NCI-H2107 treated with DMSO at 0.1 percent for 48 hours (cell line): ENCODE results near the gene FTO.

Source experiments
- DNase-seq: peaks from one replicate; lab custom pipeline; 2025; ENCODE audit not compliant: unreplicated experiment; lab: John Stamatoyannopoulos, UW

FTO gene

DNA sequence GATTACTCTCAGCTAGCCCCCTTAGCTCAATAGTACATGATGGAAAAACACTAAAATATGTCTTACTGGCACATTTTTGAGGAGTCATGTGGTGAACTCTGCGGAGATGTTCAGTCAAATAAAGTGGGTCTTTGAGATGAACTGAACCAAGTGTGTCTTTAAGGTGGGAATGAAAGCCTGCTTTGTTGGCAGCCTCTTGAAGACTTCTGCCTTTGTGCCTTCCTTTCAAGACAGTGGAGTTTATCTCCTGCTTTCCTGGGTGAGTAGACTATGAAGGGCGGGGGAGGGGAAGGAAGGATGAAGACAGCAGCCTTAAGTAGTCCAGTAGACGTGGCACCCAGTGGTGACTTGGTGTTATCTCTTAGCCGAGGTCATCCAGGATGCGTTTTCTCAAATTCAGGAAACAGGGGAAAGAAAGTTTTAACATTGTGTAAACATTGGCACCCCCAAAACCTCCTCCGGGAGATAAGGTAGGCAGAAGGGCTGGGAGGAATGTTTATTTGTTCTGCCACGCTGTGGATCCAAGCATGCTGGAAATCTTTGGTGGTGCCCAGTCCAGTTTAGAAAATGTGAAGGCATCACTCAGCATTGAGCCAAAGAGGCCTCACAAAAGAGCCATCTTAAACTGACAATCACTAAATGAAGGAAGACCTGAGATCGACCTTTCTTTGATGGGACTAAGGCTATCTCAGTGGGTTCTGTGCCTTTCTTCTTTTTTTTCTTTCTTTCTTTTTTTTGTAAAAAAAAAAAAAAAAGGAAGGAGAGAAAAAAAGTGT, 220.6 kb downstream of the FTO start:
- no peak for DNase-seq

DNA sequence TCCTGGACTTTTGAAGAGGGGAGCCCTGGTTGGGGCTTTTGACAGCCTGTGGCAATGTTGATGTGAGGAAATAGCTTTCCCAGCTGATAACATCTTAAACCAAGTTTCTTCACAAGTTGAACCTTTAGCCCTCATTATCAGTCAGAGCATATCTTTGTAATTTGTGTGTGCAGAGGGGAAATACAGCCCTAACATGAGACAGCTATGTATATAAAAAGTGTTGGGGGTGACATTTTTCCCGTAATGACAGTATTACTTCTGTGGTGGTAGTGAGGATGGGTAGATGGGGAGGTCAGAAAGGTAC, 221.1 kb downstream of the FTO start:
- DNase-seq, result no peak

DNA sequence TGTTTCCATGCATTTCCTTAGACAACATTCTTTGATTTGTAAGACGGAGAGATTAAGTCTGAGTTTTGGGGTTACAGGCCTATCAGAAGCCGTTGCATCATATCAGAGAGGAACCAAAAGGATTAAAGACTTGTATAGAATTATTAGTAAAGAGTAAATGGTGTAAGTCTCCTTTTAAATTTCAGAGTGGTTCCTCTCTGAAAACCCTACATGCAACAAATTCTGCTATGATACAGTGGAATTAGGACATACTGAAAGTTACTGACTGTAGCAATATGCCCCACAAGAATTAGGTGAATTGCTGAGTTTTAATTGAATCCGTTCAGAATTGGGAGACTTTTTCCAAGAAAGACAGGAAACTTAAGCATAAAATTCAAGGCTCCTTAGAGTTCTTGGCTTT, 221.6 kb downstream of the FTO start:
- no peak for DNase-seq

DNA sequence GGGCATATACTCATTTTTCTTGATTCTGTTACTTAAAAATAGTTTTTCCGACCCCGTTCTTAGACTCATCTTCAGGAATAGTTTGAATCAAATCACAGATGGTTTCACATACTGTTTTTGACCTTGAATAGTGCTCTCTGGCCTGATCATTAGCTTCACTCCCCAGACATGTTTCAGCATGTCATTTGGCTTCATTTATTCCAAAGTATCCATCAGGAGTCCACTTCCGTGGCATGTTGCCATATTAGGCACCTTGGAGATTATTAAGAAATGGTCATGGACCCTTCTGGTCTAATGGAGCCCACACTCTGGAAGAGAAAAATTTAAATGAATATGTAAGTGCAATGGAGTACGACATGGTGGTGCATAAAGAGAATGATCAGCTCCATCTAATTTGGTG, 222.3 kb downstream of the FTO start:
- DNase-seq, result no peak

DNA sequence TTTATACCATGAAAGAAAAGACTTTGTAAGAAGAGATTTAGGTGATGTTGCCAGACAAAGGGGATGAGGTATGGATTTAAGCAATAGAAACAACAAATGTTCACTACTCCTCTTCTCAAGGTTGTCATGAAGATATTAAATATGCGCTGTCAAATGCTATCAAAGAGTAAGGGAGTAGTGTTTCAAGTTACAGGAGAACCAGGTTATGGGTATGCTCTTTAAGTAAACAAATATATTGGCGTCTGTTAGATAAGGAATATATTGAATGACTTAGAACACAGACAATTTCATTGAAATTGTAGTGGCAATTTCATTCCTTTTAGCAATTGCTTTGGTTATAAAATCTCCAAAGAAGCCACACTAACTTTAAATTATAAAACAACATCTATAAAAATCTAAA, 229.0 kb downstream of the FTO start:
- DNase-seq, result no peak

DNA sequence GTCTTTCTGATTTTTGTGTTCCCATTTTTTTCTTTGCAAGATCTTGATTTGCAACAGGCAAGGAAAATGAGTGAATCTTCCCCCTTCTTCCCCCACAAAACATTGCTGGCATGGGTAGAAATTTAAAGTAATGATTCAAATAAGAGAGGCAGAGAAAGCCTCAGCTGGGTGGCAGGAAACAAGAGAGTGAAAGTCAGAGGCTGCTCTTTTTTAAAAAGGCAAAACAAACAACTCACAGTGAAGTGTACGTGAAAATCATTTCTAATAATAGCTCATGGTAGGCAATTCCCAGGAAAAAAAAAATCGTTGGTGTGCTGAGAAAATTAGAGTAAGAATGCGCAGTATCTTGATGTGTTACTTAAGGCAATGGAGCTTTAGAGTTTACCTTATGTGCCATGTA, 229.5 kb downstream of the FTO start:
- no peak for DNase-seq

DNA sequence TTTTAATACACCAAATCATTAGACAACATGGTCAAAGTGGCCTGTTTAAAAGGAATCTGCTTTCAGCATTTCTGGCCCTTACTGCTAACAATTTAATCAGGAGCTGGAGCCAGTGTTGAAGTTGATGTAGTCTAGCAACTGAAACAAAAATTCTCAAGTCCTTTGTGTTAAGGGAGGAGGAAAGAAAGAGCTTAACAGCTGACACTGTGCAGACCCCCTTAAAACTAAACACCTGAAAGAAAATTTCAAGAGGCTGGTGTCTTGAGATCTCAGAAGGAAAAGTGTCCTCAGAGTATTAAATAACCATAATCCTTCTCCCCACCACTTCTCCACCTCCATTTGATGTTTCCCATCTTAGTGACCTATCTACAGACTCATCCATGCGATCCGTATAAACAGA, 232.1 kb downstream of the FTO start:
- DNase-seq, result no peak

DNA sequence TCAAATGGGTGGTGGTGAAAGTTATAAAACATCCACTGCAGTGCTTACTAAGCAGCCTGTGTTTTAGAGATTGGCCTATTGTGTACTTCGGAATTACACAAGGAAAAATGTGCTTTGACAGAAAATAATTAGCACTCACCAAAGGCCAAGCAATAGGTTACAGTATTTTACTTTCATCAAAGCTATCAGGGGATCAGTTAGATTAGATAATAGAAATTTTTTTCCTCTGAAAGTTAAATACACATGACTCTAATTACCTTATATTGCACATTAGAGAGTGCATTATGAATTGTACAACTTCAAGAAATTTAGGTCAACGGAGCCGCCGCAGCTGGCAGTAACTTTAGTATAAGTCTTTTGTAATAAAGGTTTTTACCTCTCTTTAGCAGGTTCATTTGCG, 232.6 kb downstream of the FTO start:
- DNase-seq, result no peak

DNA sequence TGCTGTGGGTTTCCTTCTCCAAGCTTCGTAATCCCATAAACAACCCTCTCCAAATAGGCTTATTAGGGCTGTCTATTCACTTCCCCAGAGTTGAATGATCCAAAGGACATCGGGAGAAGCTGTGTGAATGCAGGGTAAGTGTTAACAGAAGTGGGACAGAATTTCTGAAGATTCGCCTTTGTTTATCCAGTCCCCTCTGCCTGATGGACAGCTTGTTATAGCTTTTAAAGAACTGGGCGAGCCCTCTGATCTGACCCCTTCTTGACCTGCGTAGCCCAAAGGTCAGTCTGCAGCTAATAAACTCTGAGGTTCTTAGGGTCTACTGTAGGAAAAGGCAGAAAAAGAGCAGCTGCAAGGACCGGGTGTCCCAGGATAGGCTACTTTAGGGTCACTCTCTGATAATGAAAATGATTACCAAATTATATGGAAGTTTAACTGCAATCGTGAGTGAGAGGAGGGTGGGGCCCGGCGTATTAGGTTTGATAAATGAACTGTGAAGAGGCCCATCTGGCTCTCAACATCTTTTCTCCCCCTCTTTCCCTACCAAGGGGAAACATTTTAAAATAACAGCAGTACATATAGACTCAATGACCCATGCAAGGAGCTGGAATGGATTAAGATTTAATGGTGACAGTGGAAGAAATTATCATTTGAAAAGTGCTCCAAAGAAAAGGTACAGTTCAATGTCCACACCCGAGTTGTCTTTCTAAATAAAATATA, 233.4 kb downstream of the FTO start:
- DNase-seq, result no peak

DNA sequence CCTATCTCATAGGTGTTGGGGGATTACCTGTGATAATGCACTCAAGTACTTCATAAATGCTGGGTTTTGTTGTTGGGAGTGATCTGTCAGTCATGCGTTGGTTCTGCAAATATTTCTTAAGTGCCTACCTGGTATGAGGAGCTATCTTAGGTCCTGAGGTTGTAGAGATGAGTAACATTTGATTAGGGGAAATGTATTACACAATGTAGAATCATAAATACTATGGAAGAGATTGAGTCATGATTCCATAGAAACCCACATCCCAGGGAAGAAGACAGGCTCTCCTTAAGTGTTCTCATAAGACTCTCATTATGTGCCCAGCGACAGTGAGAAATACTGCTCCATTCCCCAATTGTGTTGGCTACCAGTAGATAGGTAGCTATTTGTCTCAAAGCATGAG, 240.1 kb downstream of the FTO start:
- DNase-seq, result no peak

DNA sequence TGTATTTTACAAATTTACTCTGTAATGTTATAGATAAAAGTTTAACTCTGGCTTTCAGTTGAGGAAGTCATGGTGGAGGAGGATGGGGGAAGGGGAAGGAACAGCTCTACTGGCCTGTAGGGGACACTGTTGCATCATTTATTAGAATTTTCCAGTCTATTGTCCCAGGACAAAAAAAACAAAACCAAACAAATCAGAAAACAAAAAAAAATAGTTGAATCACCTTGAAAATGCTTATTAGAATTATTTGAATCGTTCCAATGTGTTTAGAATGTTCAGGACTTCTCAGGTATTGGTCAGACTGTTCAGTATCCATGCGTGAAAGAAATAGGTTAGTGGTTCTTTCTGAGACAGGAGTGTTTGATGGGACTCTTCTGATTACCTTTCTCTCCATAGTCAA, 242.0 kb downstream of the FTO start:
- DNase-seq, result no peak

DNA sequence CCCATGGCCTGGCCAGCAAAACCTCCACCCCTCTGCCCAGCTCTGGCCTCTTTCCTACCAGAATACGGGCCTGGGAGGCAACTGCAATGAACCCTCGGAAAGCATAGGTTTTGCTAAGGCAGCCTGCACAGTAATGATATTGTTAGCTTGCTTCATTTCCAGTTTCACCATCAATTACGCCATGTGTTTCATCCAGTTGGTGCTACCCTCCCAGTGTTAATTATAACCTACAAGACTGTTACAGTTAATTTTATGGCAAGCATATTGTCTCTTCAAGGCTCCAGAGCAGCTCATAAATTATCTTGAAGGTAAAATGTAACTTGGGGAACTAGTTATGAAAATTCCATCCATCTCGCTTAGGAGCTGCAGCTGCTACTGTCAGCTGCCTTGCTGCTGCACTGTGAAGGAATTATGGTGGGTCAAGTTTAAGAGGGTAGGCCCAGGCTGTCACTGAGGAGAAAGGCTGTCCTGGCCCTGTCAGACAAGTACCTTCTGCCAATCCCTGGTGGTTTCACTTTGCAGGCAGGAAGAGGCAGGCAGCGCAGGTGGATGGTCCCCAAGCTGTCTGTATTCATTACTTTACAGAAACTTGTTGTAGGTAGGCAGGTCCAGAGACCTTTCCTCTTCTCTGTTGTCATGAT, 242.9 kb downstream of the FTO start:
- DNase-seq, result no peak

DNA sequence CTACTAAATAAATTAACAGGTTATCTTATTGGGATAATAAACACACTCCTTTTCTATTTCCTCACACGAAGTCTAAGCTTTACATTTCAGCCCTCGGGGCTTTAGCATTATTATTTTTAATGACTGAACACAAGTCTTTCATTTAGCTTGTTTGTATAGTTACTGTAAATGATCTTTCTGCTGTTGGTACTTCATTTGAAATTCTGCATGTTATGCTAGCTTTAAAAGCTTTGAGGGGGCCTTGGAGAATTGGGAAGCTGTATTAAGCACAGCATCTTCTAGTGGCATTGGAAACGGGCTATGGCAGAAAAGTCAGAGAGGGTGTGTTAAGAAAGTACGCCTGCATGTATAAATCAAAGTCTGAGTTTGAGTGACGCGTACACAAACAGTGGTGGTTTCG, 243.7 kb downstream of the FTO start:
- DNase-seq, result no peak

DNA sequence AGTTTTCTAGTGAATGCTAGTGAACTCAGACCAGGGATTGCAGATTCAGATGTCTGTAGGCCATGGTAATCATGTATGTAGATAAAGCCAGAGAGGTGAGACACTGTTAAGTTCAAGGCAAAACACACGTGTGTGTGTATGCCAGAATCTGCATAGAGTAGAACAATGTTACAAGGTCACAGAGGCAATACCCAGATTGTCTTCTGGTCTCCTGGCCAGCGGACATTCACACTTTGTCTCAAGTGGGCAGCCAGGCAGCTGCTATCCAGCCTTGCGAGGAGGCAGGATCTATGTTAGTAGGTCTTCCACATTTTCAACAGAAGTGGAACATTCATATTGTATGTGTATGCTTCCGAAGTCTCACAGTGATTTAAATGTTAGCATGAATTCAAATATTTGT, 244.4 kb downstream of the FTO start:
- no peak for DNase-seq

DNA sequence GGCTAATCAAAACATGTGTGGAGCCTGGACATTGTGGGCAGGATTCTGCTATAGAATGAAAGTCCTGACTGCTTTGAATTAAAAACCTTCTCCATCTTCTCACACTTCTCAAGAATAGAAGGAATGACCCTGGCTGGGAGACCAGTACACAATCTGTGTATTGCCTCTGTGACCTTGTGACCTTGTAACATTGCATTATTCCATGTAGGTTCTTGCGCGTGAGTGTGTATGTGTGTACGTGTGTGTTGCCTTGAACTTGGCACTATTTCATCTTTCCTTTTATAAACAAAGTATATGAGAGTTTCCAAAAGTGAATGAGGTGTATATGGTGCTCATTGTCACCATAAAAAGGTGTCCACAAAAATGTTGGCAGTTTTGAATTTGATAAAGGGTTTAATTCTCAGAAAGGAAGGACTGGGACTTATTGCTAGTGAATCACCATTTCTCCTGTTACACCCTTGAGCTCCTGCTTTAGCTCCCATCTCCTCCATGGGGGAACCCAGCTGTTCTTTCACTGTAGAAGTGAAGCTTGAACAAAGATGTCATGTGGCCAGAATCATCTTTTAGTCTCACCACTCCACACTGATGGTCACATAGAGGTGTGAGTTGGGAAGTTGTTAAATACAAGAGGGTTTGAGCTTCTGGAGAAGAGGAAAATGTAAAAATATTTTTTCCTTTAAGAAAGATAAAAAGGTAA, 244.9 kb downstream of the FTO start:
- no peak for DNase-seq

DNA sequence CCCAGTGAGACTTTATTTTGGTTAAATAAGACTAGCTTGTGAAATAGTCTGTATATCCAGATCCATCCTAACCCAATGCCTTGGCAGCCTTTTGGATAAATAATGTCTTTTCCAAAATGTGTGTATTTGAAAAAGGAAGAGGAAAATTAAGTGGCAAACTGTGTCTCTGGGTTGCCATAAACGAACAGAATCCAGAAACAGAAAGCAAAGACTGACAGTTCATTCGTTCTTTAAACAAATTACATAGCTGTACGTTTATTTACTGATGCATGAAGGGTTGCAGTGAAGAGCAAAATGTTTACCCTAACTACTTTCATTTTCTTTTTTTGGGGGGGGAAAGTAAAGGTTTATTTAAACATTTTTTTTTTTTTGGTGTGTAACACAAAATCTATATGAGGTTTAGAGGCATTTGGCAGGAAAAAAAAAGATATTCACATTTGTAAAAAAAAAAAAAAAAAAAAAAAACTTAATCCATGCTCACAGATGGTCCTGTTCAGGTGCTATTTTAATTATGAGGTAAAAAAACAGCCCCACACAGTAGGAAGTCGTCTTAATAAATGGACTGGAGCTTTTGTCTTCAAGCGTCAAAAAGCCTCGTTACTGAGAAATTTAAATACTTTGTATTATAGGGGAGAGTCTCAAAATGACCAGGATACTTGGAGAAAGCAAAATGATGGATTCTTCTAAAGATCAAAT, 245.9 kb downstream of the FTO start:
- no peak for DNase-seq

DNA sequence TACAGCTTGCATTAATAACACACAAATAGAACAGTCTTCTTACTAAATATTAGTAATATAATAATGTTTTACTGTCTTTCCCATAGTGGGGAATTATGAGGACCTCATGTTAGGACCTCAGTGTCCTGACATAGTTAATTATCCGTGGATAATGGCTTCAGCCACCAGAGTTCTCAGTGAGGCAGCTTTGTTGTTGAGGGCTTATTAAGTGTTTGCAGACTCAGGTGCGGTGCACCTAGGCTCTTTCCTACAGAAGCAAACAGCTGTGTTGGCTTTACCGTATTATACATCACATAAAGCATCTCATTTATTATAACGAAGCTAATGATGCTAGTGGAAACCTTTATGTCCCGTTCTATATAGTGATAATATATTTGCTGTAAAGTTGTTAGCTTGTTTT, 246.7 kb downstream of the FTO start:
- no peak for DNase-seq

DNA sequence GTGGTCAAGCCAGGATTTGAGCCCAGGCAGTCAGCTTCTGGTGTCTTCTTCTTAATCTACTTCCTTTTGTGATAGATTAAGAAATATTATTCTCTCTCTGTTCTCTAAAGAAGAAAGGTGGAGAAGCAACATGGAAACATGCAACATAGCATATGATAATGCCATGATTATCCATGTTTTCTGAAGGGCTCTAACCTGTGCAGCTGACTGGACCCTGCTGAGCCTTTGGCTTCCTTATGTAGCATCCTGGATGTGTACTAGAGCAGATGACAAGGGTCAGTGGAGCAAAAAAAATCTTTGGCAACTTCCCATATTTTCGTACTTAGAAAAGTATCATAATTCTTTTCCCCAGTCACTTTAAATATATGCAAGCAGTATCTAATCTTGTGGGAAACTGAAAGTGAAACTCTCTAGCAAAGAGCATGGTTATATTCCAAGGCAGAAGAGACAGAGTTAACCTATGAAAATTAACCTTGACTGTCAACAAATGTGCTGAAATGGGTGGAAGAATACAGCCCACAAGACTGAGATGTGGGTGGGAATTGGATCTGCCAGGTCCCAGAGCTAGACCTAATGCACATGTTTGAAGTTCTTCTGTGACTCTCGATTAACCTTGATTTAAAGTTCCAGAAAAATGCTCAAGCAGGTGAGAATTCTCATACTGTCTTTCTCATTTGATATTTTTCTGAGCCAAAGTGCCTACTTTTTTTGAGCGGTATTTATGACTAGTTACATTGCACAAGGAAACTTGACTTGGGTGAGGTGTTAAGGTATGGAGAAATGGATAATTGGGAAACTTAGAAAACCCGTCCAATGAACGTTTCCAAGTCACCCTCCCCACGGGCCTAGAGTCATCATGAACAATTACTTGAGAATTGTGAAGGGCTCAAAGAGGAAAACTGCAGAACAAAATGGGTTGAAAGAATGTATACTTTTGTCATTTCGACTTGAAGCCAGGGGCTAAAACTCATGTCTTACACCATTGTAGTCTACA, 248.6 kb downstream of the FTO start:
- DNase-seq, result no peak

DNA sequence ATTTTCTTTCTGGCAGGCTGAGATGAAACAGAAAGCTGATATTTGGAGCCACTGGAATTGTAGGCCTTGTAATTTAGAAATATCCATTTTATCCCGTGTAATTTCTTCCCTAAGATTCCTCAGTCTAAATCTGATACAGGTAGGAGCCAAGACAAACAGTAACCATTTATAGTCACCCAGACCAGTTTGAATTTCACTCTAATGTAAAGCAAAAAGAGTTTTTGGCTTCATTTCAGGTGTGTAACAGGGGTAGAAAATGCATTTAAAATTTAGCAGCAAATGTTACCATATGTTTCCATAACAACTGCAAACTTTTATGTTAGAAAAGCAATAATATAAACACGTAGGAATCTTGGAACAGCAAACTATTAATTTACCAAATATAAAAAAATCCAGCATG, 249.4 kb downstream of the FTO start:
- no peak for DNase-seq

DNA sequence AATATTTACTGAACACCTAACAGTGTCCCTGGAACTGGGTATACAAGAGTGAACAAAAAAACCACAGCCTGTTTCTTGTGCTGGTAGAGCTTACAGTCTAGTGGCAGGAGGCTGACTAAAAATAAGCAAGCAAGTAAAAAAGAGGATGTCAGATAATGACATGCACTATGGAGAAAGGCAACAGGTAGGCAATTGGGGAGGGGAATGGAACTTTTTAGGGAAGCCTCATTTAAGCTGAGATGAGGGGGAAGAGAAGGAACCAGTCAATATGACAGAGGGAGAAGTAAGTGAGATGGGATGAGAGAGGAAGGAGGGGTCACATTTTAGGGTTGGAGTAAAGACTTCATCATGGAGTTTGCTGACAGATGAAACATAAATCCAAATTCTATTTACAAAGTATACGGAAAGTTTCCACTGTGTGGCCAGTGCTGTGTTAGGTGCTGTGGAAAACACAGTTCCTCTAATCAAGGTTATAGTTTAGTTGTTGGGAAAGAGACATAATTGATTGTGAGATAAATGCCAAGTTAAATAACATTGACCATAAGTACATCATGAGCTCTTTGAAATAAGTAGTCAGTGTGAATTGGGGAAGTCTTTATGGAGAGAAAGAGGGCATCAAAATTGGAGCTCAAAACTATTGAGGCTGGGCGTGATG, 251.4 kb downstream of the FTO start:
- no peak for DNase-seq
